CD14-positive monocyte (primary cell): ENCODE results near the gene CYREN. TPM values are rescaled to one million over a fixed set of nuclear protein-coding genes. Genes with fewer than 3 reads are reported as not detected.
A peak's percentile ranks its signal among the peaks of the same experiment; 100 is the strongest.

Experiments
- DNase-seq, 3 donors: peaks; one replicate each; pipeline ENCODE4 v3.0.0-alpha.2; 2011 to 2022
- H2AFZ ChIP-seq: 2 replicates; pipeline ENCODE4 v1.6.0; 2012; ENCODE audit warnings: mild to moderate bottlenecking, low read depth, low read length, inconsistent platforms; ENCODE audit not compliant: insufficient read depth, poor library complexity, severe bottlenecking
- H3K27ac ChIP-seq, 2 donors: 1 replicate in 1 of 2; 2 replicates in 1 of 2; pipeline ENCODE4 v1.5.1; 2012 to 2013; ENCODE audit warnings: low read length in 2 of 2, control low read depth in 1 of 2, inconsistent platforms in 1 of 2, low read depth in 1 of 2, mild to moderate bottlenecking in 1 of 2
- H3K27me3 ChIP-seq, 2 donors: one replicate each; pipeline versions ENCODE4 v1.6.0 to v1.6.1; 2011 to 2013; ENCODE audit warnings: low read length in 2 of 2; ENCODE audit not compliant: control insufficient read depth in 2 of 2, insufficient read depth in 2 of 2
- H3K36me3 ChIP-seq, 2 donors: replicated peaks in 1 of 2; 1 replicate in 1 of 2; 2 replicates in 1 of 2; pipeline versions ENCODE4 v1.5.1 to v1.6.1; 2012 to 2013; ENCODE audit warnings: low read length in 2 of 2, control low read depth in 1 of 2, inconsistent platforms in 1 of 2, mild to moderate bottlenecking in 1 of 2; ENCODE audit not compliant: insufficient read depth in 2 of 2, control insufficient read depth in 1 of 2
- H3K4me1 ChIP-seq, 2 donors: 1 replicate in 1 of 2; 2 replicates in 1 of 2; pipeline versions ENCODE4 v1.5.1 to v1.6.1; 2012 to 2013; ENCODE audit warnings: low read length in 2 of 2, control low read depth in 1 of 2, inconsistent platforms in 1 of 2, mild to moderate bottlenecking in 1 of 2, moderate library complexity in 1 of 2; ENCODE audit not compliant: insufficient read depth in 2 of 2, control insufficient read depth in 1 of 2
- H3K4me2 ChIP-seq: replicated peaks from 2 replicates; pipeline ENCODE3; 2012; ENCODE audit warnings: low read length, moderate library complexity, mild to moderate bottlenecking; ENCODE audit not compliant: poor library complexity, severe bottlenecking; ENCODE audit errors: extremely low read depth
- H3K4me3 ChIP-seq, 3 experiments: fragments of 200-600 bp in 1 of 3; sonication (generic) in 1 of 3; replicated peaks in 1 of 3; 1 replicate in 2 of 3; 2 replicates in 1 of 3; pipeline ENCODE4 v1.5.1; 2011 to 2013; ENCODE audit warnings: low read length in 3 of 3, mild to moderate bottlenecking in 3 of 3, control low read depth in 2 of 3, low read depth in 2 of 3, inconsistent platforms in 1 of 3, moderate library complexity in 1 of 3
- H3K79me2 ChIP-seq: 2 replicates; pipeline ENCODE4 v1.6.0; 2012; ENCODE audit warnings: mild to moderate bottlenecking, control low read depth, inconsistent platforms, low read length, moderate library complexity; ENCODE audit not compliant: insufficient read depth
- H3K9ac ChIP-seq: 2 replicates; pipeline ENCODE4 v1.6.0; 2017; ENCODE audit warnings: low read length, mild to moderate bottlenecking; ENCODE audit not compliant: insufficient read depth, poor library complexity, severe bottlenecking
- H3K9me3 ChIP-seq, 2 donors: replicated peaks in 1 of 2; 1 replicate in 1 of 2; 2 replicates in 1 of 2; pipeline versions ENCODE4 v1.5.1 to v1.6.1; 2012 to 2013; ENCODE audit warnings: low read length in 2 of 2, control low read depth in 1 of 2; ENCODE audit not compliant: control insufficient read depth in 1 of 2, insufficient read depth in 1 of 2
- H4K20me1 ChIP-seq: 2 replicates; pipeline ENCODE4 v1.6.0; 2012; ENCODE audit warnings: mild to moderate bottlenecking, low read length, control low read depth, moderate library complexity; ENCODE audit not compliant: insufficient read depth
- H3K27ac Mint-ChIP-seq, 7 donors: one replicate each; pipeline ENCODE4 v1.8.0; 2020; ENCODE audit warnings: mild to moderate bottlenecking in 7 of 7, mixed read lengths in 7 of 7, moderate library complexity in 6 of 7, inconsistent platforms in 2 of 7
- H3K27me3 Mint-ChIP-seq, 3 donors: one replicate each; pipeline ENCODE4 v1.8.0; 2021 to 2022; ENCODE audit warnings: low read depth in 3 of 3, mild to moderate bottlenecking in 3 of 3, mixed read lengths in 3 of 3, moderate library complexity in 3 of 3, inconsistent platforms in 1 of 3
- H3K36me3 Mint-ChIP-seq, 2 donors: one replicate each; pipeline ENCODE4 v1.8.0; 2020; ENCODE audit warnings: mixed read lengths in 2 of 2, inconsistent platforms in 1 of 2, mild to moderate bottlenecking in 1 of 2
- H3K4me1 Mint-ChIP-seq: one replicate; pipeline ENCODE4 v1.8.0; 2020; ENCODE audit warnings: mild to moderate bottlenecking, mixed read lengths
- H3K4me3 Mint-ChIP-seq, 2 donors: one replicate each; pipeline ENCODE4 v1.8.0; 2020; ENCODE audit warnings: mild to moderate bottlenecking in 2 of 2, mixed read lengths in 2 of 2, moderate library complexity in 1 of 2
- H3K9me3 Mint-ChIP-seq, 7 donors: one replicate each; pipeline ENCODE4 v1.8.0; 2020 to 2022; ENCODE audit warnings: mixed read lengths in 7 of 7, mild to moderate bottlenecking in 6 of 7, moderate library complexity in 6 of 7, inconsistent platforms in 2 of 7
- CTCF ChIP-seq: fragments of 200-600 bp; IDR thresholded peaks from one replicate; pipeline ENCODE4 v1.8.0; 2022; ENCODE audit warnings: antibody characterized with exemption, mild to moderate bottlenecking
- WGBS: methylation state at CpG from one replicate; pipeline ENCODE4 v1.1.5; 2013; ENCODE audit warnings: missing lambda C conversion rate; ENCODE audit not compliant: insufficient coverage; 5-methylcytosine and 5-hydroxymethylcytosine counted together
- intact Hi-C, 2 donors: fragments of 100-400 bp; cut with micrococcal nuclease; formaldehyde crosslinking; loops; one replicate each; pipeline versions ENCODE4 v1.15.0 to v1.15.1; 2023
- polyA plus RNA-seq, 3 donors: library from polyadenylated mRNA; depleted of rRNA in 1 of 3; unstranded in 2 of 3; stranded (reverse) in 1 of 3; fragments of 300-500 nt in 2 of 3; fragments of >200 nt in 1 of 3; fragmentation: Illumina TruSeq in 2 of 3; gene quantifications; 1 replicate in 2 of 3; 2 replicates in 1 of 3; pipeline ENCODE4 v1.2.3, GENCODE V29; 2012 to 2021

CYREN gene
- polyA plus RNA-seq, 3 donors = 20.6 to 47.4 (median 40.1) TPM

GRCh38 chr7:135143885-135144668 is 26.4 kb downstream of the CYREN start:
- peaks cover 12% of the 10 kb centered on the region for H3K79me2 ChIP-seq
- H3K36me3 ChIP-seq = no peaks in the 10 kb centered on the region
- H4K20me1 ChIP-seq = no peaks in the 10 kb centered on the region
- no peak overlapping the region for H3K4me2 ChIP-seq
- H3K27me3 Mint-ChIP-seq = peaks cover 0 to 2% (median 0%) of the 10 kb centered on the region in 3 donors
- H3K4me3 Mint-ChIP-seq = no peak overlapping the region
- no peaks in the 10 kb centered on the region for H3K9me3 Mint-ChIP-seq
- no peak overlapping the region for H3K4me3 ChIP-seq
- H3K36me3 Mint-ChIP-seq = peaks cover 0 to 3% of the 10 kb centered on the region in 2 donors
- no peak for DNase-seq
- no peak overlapping the region for H3K27ac ChIP-seq
- no peaks in the 10 kb centered on the region for H3K9me3 ChIP-seq
- H2AFZ ChIP-seq = no peak overlapping the region
- peaks cover 19 to 21% of the 10 kb centered on the region in 2 donors for H3K4me1 ChIP-seq
- H3K4me1 Mint-ChIP-seq = peaks cover 24% of the 10 kb centered on the region
- H3K27me3 ChIP-seq = no peaks in the 10 kb centered on the region
- intact Hi-C loops = no loop called here
- H3K27ac Mint-ChIP-seq = peak overlapping the region in 1 of 7 donors; percentile 70
- TF ChIP-seq CTCF = no peak
- H3K9ac ChIP-seq = no peak overlapping the region
- WGBS = 100% methylated on average over 1 of the region's 3 CpGs

GRCh38 chr7:135129579-135129978 is 40.9 kb downstream of the CYREN start:
- H3K4me1 ChIP-seq = no peaks in the 10 kb centered on the region
- no peak overlapping the region for H3K4me3 Mint-ChIP-seq
- no peaks in the 10 kb centered on the region for H3K36me3 ChIP-seq
- H2AFZ ChIP-seq = no peak overlapping the region
- H3K9me3 Mint-ChIP-seq = peaks cover 8 to 24% (median 14%) of the 10 kb centered on the region in 7 donors
- no peaks in the 10 kb centered on the region for H3K79me2 ChIP-seq
- no peak overlapping the region for H3K9ac ChIP-seq
- intact Hi-C loops = no loop called here
- H3K9me3 ChIP-seq = peaks cover 4 to 7% of the 10 kb centered on the region in 2 donors
- no peaks in the 10 kb centered on the region for H3K4me1 Mint-ChIP-seq
- no peak for DNase-seq
- H3K27me3 Mint-ChIP-seq = no peaks in the 10 kb centered on the region
- H3K27ac Mint-ChIP-seq = no peak overlapping the region
- H3K36me3 Mint-ChIP-seq = no peaks in the 10 kb centered on the region
- H3K4me2 ChIP-seq = no peak overlapping the region
- no peak for TF ChIP-seq CTCF
- no peak overlapping the region for H3K4me3 ChIP-seq
- no peaks in the 10 kb centered on the region for H4K20me1 ChIP-seq
- no peak overlapping the region for H3K27ac ChIP-seq
- no peaks in the 10 kb centered on the region for H3K27me3 ChIP-seq
